H9 (cell line): ENCODE results near the gene ACTL8. TPM values are rescaled to one million over a fixed set of nuclear protein-coding genes. Genes with fewer than 3 reads are reported as not detected.

Experiments used
- DNase-seq: peaks from one replicate; pipeline ENCODE4 v3.0.0-alpha.2; 2017
- H2AFZ ChIP-seq: one replicate; pipeline ENCODE4 v1.6.1; 2013; ENCODE audit warnings: mild to moderate bottlenecking, low read length, control low read depth, moderate library complexity
- H2AK5ac ChIP-seq: 2 replicates; pipeline ENCODE4 v1.6.1; 2013; ENCODE audit warnings: low read length, control low read depth, mixed read lengths; ENCODE audit not compliant: insufficient read length
- H2BK120ac ChIP-seq: one replicate; pipeline ENCODE4 v1.6.1; 2013; ENCODE audit warnings: low read depth, mild to moderate bottlenecking, low read length, control low read depth, inconsistent platforms; ENCODE audit not compliant: poor library complexity, severe bottlenecking
- H2BK12ac ChIP-seq: 2 replicates; pipeline ENCODE4 v1.6.1; 2013; ENCODE audit warnings: low read length, control low read depth, mixed read lengths, low read depth; ENCODE audit not compliant: insufficient read length
- H2BK15ac ChIP-seq: 2 replicates; pipeline ENCODE4 v1.6.1; 2013; ENCODE audit warnings: low read depth, low read length, control low read depth
- H2BK20ac ChIP-seq: one replicate; pipeline ENCODE4 v1.6.1; 2013; ENCODE audit warnings: low read depth, mild to moderate bottlenecking, low read length, control low read depth, inconsistent platforms; ENCODE audit not compliant: poor library complexity, severe bottlenecking
- H2BK5ac ChIP-seq: 2 replicates; pipeline ENCODE4 v1.6.1; 2013; ENCODE audit warnings: low read length, control low read depth, mixed read lengths; ENCODE audit not compliant: insufficient read length
- H3K14ac ChIP-seq: 2 replicates; pipeline ENCODE4 v1.6.1; 2013; ENCODE audit warnings: low read length, control low read depth; ENCODE audit not compliant: insufficient read depth
- H3K18ac ChIP-seq: 2 replicates; pipeline ENCODE4 v1.6.1; 2013; ENCODE audit warnings: low read depth, mild to moderate bottlenecking, mixed read lengths, low read length, control low read depth; ENCODE audit not compliant: insufficient read length
- H3K23ac ChIP-seq: 2 replicates; pipeline ENCODE4 v1.6.1; 2013; ENCODE audit warnings: low read length, control low read depth, mixed read lengths, low read depth; ENCODE audit not compliant: insufficient read length
- H3K23me2 ChIP-seq: 2 replicates; pipeline ENCODE4 v1.6.1; 2013; ENCODE audit warnings: low read depth, mild to moderate bottlenecking, mixed read lengths, low read length, control low read depth; ENCODE audit not compliant: insufficient read length, poor library complexity, severe bottlenecking
- H3K27ac ChIP-seq: 2 replicates; pipeline ENCODE4 v1.5.1; 2013; ENCODE audit warnings: low read length, control low read depth, mixed read lengths, low read depth; ENCODE audit not compliant: insufficient read length
- H3K27me3 ChIP-seq: 2 replicates; pipeline ENCODE4 v1.6.1; 2013; ENCODE audit warnings: low read length, control low read depth, inconsistent platforms; ENCODE audit not compliant: insufficient read depth
- H3K4ac ChIP-seq: 2 replicates; pipeline ENCODE4 v1.6.1; 2013; ENCODE audit warnings: low read depth, mild to moderate bottlenecking, control low read depth, inconsistent platforms, low read length, moderate library complexity
- H3K4me1 ChIP-seq: 2 replicates; pipeline ENCODE4 v1.6.1; 2013; ENCODE audit warnings: low read length, control low read depth, inconsistent platforms; ENCODE audit not compliant: insufficient read depth
- H3K4me2 ChIP-seq: 2 replicates; pipeline ENCODE4 v1.6.1; 2013; ENCODE audit warnings: low read length, control low read depth, mixed read lengths; ENCODE audit not compliant: insufficient read length, insufficient read depth
- H3K56ac ChIP-seq: 2 replicates; pipeline ENCODE4 v1.6.1; 2013; ENCODE audit warnings: low read depth, mild to moderate bottlenecking, mixed read lengths, low read length, control low read depth; ENCODE audit not compliant: insufficient read length
- H3K79me1 ChIP-seq: 2 replicates; pipeline ENCODE4 v1.6.1; 2013; ENCODE audit warnings: low read depth, mild to moderate bottlenecking, moderate library complexity, low read length, control low read depth, inconsistent platforms; ENCODE audit not compliant: insufficient read depth, poor library complexity, severe bottlenecking
- H3K79me2 ChIP-seq: 2 replicates; pipeline ENCODE4 v1.6.1; 2013; ENCODE audit warnings: low read length, control low read depth, inconsistent platforms; ENCODE audit not compliant: insufficient read depth
- H3K9ac ChIP-seq: 2 replicates; pipeline ENCODE4 v1.6.1; 2013; ENCODE audit warnings: low read length, control low read depth, mixed read lengths; ENCODE audit not compliant: insufficient read length; ENCODE audit errors: extremely low read depth
- H3K9me3 ChIP-seq: one replicate; pipeline ENCODE4 v1.6.1; 2013; ENCODE audit warnings: low read depth, low read length, inconsistent platforms; ENCODE audit not compliant: control insufficient read depth
- H3T11ph ChIP-seq: one replicate; pipeline ENCODE4 v1.6.1; 2013; ENCODE audit warnings: mild to moderate bottlenecking, low read length, control low read depth, inconsistent platforms
- H4K20me1 ChIP-seq: one replicate; pipeline ENCODE4 v1.6.1; 2013; ENCODE audit not compliant: control insufficient read depth, insufficient read length, insufficient read depth
- H4K5ac ChIP-seq: 2 replicates; pipeline ENCODE4 v1.6.1; 2013; ENCODE audit warnings: low read depth, mild to moderate bottlenecking, mixed read lengths, low read length, control low read depth; ENCODE audit not compliant: insufficient read length
- H4K8ac ChIP-seq: replicated peaks from 2 replicates; pipeline ENCODE4 v1.6.1; 2013; ENCODE audit warnings: low read length, control low read depth, mixed read lengths, low read depth; ENCODE audit not compliant: insufficient read length
- H4K91ac ChIP-seq: 2 replicates; pipeline ENCODE4 v1.6.1; 2013; ENCODE audit warnings: low read depth, mild to moderate bottlenecking, moderate library complexity, mixed read lengths, low read length, control low read depth; ENCODE audit not compliant: insufficient read length
- H3K27ac Mint-ChIP-seq, 3 experiments: 2 replicates in 2 of 3; 3 replicates in 1 of 3; pipeline ENCODE4 v1.8.0; 2020 to 2021; ENCODE audit warnings: mixed read lengths in 3 of 3, mild to moderate bottlenecking in 1 of 3, moderate library complexity in 1 of 3
- H3K27me3 Mint-ChIP-seq: 2 replicates; pipeline ENCODE4 v1.8.0; 2021; ENCODE audit warnings: low read depth, mild to moderate bottlenecking, moderate library complexity, mixed read lengths
- H3K36me3 Mint-ChIP-seq, 3 experiments: 2 replicates in 2 of 3; 3 replicates in 1 of 3; pipeline ENCODE4 v1.8.0; 2020 to 2021; ENCODE audit warnings: low read depth in 3 of 3, mixed read lengths in 3 of 3; ENCODE audit not compliant: insufficient read depth in 1 of 3
- H3K4me1 Mint-ChIP-seq, 2 experiments: 2 replicates each; pipeline ENCODE4 v1.8.0; 2020; ENCODE audit warnings: mixed read lengths in 2 of 2
- H3K4me3 Mint-ChIP-seq, 2 experiments: 2 replicates in 1 of 2; 3 replicates in 1 of 2; pipeline ENCODE4 v1.8.0; 2020 to 2021; ENCODE audit warnings: mild to moderate bottlenecking in 2 of 2, mixed read lengths in 2 of 2, moderate library complexity in 1 of 2
- H3K9me3 Mint-ChIP-seq, 2 experiments: 2 replicates in 1 of 2; 3 replicates in 1 of 2; pipeline ENCODE4 v1.8.0; 2020; ENCODE audit warnings: mild to moderate bottlenecking in 2 of 2, mixed read lengths in 2 of 2, moderate library complexity in 1 of 2
- WGBS: extraction: QIAGEN DNeasy Blood & Tissue Kit; methylation state at CpG from one replicate; pipeline ENCODE4 v1.1.7; 2013; ENCODE audit warnings: missing lambda C conversion rate, low lambda C conversion rate, mixed read lengths; ENCODE audit not compliant: insufficient read length; ENCODE audit errors: extremely low coverage; 5-methylcytosine and 5-hydroxymethylcytosine counted together
- total RNA-seq: library from RNA; stranded (reverse); gene quantifications from 2 replicates; pipeline ENCODE4 v1.2.1, GENCODE V29; 2021
- TF ChIP-seq, protein P1 (sequence below): fragments of 200-600 bp; sonication (generic); conservative IDR thresholded peaks from 3 replicates; pipeline ENCODE4 v1.8.0; 2021; ENCODE audit warnings: antibody characterized with exemption, mild to moderate bottlenecking

The ACTL8 gene
- total RNA-seq, 1 experiment from 2014 or later, result not detected

DNA sequence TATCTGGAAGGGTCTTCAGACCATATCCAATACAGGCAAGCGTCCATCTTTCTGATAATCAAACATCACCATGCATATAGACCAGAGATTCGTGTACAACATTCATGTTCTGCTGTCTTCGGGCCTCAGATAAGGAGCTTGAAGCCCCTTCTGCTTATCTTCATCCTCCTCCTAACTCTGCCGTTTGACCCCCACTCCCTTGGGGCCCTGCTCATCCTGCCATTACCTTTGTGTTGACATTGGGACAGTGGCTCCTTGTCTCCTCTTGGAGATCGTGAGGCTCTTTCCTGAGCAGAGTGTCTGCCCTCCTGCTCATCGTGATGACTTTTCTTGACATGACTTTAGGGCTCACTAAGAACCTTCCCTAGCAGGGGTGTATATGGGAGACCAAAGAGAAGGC is 37.3 kb downstream of the ACTL8 start:
- Histone ChIP-seq H4K5ac (no peak overlapping the region), H3K4ac (no peak overlapping the region), H3K18ac (no peak overlapping the region), H3T11ph (no peak overlapping the region), H2BK15ac (no peak overlapping the region), H2AK5ac (no peak overlapping the region), H3K14ac (no peak overlapping the region), H2BK20ac (no peak overlapping the region), H3K27me3 (no peaks in the 10 kb centered on the region), H3K56ac (no peak overlapping the region), H3K23ac (no peak overlapping the region), H3K27ac (no peak overlapping the region), H3K79me1 (no peaks in the 10 kb centered on the region), H2AFZ (no peak overlapping the region), H3K4me2 (no peak overlapping the region), H4K20me1 (no peaks in the 10 kb centered on the region), H3K4me1 (no peaks in the 10 kb centered on the region), H3K23me2 (no peaks in the 10 kb centered on the region), H2BK12ac (no peak overlapping the region), H4K8ac (no peak overlapping the region), H4K91ac (no peak overlapping the region), H2BK5ac (no peak overlapping the region), H3K9ac (no peak overlapping the region), H3K9me3 (no peaks in the 10 kb centered on the region), H3K79me2 (no peaks in the 10 kb centered on the region), H2BK120ac (no peak overlapping the region)
- no peak for DNase-seq
- Mint-ChIP-seq H3K9me3 (no peaks in the 10 kb centered on the region), H3K4me1 (no peaks in the 10 kb centered on the region), H3K27ac (no peak overlapping the region), H3K4me3 (no peak overlapping the region), H3K36me3 (no peaks in the 10 kb centered on the region), H3K27me3 (peaks cover 15% of the 10 kb centered on the region)
- WGBS, result no CpG with 5 or more reads among the region's 6 CpGs
- TF ChIP-seq, protein P1, sequence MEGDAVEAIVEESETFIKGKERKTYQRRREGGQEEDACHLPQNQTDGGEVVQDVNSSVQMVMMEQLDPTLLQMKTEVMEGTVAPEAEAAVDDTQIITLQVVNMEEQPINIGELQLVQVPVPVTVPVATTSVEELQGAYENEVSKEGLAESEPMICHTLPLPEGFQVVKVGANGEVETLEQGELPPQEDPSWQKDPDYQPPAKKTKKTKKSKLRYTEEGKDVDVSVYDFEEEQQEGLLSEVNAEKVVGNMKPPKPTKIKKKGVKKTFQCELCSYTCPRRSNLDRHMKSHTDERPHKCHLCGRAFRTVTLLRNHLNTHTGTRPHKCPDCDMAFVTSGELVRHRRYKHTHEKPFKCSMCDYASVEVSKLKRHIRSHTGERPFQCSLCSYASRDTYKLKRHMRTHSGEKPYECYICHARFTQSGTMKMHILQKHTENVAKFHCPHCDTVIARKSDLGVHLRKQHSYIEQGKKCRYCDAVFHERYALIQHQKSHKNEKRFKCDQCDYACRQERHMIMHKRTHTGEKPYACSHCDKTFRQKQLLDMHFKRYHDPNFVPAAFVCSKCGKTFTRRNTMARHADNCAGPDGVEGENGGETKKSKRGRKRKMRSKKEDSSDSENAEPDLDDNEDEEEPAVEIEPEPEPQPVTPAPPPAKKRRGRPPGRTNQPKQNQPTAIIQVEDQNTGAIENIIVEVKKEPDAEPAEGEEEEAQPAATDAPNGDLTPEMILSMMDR, result no peak
